KMS-11 (cell line): ENCODE results near the gene MRPS24.

ENCODE experiments used
- H2AFZ ChIP-seq: fragments of 200-600 bp; sonication (generic); 2 replicates; pipeline ENCODE4 v1.6.1; 2016; ENCODE audit warnings: antibody characterized with exemption, mixed run types, low read depth
- H3K27ac ChIP-seq: fragments of 200-600 bp; sonication (generic); 2 replicates; pipeline ENCODE4 v1.6.1; 2016; ENCODE audit warnings: mild to moderate bottlenecking, mixed run types
- H3K27me3 ChIP-seq: fragments of 200-600 bp; sonication (generic); 2 replicates; pipeline ENCODE4 v1.6.1; 2017; ENCODE audit warnings: mild to moderate bottlenecking, low read depth, mixed run types, moderate library complexity; ENCODE audit not compliant: insufficient read depth
- H3K36me3 ChIP-seq: fragments of 200-600 bp; sonication (generic); 2 replicates; pipeline ENCODE4 v1.6.1; 2017; ENCODE audit warnings: mild to moderate bottlenecking, mixed run types; ENCODE audit not compliant: insufficient read depth
- H3K4me1 ChIP-seq: fragments of 200-600 bp; sonication (generic); 2 replicates; pipeline ENCODE4 v1.6.1; 2016; ENCODE audit warnings: mild to moderate bottlenecking, low read depth, mixed run types; ENCODE audit not compliant: poor library complexity, severe bottlenecking
- H3K4me2 ChIP-seq: fragments of 200-600 bp; sonication (generic); 2 replicates; pipeline ENCODE4 v1.7.0; 2016; ENCODE audit warnings: mild to moderate bottlenecking, mixed run types
- H3K4me3 ChIP-seq: fragments of 200-600 bp; sonication (generic); IDR thresholded peaks from 2 replicates; pipeline ENCODE4 v1.6.1; 2017; ENCODE audit warnings: low read depth, low read length, mixed read lengths; ENCODE audit not compliant: insufficient read depth
- H3K79me2 ChIP-seq: fragments of 200-600 bp; sonication (generic); 2 replicates; pipeline ENCODE4 v1.6.1; 2016; ENCODE audit warnings: low read depth, mixed run types; ENCODE audit not compliant: insufficient read depth
- H3K9ac ChIP-seq: fragments of 200-600 bp; sonication (generic); 2 replicates; pipeline ENCODE4 v1.6.1; 2016; ENCODE audit warnings: mild to moderate bottlenecking, mixed run types
- H4K20me1 ChIP-seq: fragments of 200-600 bp; sonication (generic); 2 replicates; pipeline ENCODE4 v1.6.1; 2016; ENCODE audit warnings: mild to moderate bottlenecking, mixed run types; ENCODE audit not compliant: insufficient read depth
- CTCF ChIP-seq: fragments of 200-600 bp; sonication (generic); conservative IDR thresholded peaks from 2 replicates; pipeline ENCODE4 v1.6.1; 2017; ENCODE audit warnings: low read depth, mild to moderate bottlenecking, antibody characterized with exemption, low read length, moderate library complexity, mixed read lengths

Gene MRPS24

GRCh38 chr7:43895847-43896415 lies 26.6 kb upstream of the MRPS24 start:
- Histone ChIP-seq H3K27ac (no peak overlapping the region), H3K4me3 (no peak overlapping the region), H3K4me2 (no peak overlapping the region), H4K20me1 (no peaks in the 10 kb centered on the region), H2AFZ (no peak overlapping the region), H3K9ac (no peak overlapping the region), H3K36me3 (no peaks in the 10 kb centered on the region), H3K4me1 (peaks cover 12% of the 10 kb centered on the region), H3K79me2 (peaks cover 13% of the 10 kb centered on the region; the same call in 1 of the 2 replicates), H3K27me3 (no peaks in the 10 kb centered on the region)
- TF ChIP-seq CTCF = no peak

DNA sequence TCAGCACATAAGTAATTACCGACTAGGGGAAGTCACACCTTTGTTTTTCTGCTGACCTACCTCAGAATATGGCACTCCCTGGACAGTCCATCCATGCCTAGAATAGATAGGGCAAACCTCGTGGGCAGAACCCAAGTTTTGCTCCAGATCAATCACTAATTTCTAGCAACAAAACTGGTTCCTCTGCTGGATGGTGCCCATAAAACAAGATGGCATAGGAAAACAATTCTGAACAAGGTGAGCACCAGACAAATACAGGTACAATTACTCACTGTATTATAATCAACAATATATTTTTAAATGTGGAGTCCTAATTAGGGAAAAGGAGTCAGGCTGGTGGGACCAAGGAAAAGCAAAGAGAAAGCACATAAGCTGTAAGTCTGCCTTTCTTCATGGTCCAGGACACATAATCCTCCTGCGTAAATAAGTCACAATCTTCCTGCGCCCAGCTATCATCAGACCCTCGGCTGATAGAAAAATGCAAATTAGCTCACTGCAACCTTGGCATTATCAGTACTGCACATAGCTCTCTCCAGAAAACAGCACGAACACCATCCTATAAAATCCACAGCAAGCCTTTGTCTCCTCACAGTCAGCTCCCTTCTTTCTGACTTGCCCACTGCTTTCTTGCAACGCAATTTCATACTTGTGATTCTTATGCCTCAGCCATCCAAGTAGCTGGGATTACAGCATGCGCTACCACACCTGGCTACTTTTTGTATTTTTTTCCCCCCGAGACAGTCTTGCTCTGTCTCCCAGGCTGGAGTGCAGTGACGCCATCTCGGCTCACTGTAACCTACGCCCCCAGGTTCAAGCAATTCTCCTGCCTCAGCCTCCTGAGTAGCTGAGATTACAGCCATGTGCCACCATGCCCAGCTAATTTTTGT lies 22.0 kb upstream of the MRPS24 start:
- Histone ChIP-seq H3K36me3 (no peaks in the 10 kb centered on the region; the same call in 1 of the 2 replicates), H3K4me2 (no peak overlapping the region), H3K9ac (no peak overlapping the region), H3K27me3 (no peaks in the 10 kb centered on the region), H3K4me3 (no peak overlapping the region), H2AFZ (no peak overlapping the region), H3K4me1 (peaks cover 9% of the 10 kb centered on the region), H3K27ac (no peak overlapping the region), H3K79me2 (peaks cover 5% of the 10 kb centered on the region; the same call in 1 of the 2 replicates), H4K20me1 (no peaks in the 10 kb centered on the region)
- TF ChIP-seq CTCF = no peak

- H3K79me2 ChIP-seq = peaks cover 5% of the 10 kb centered on the region; the same call in 1 of the 2 replicates
- TF ChIP-seq CTCF = no peak
- H3K4me3 ChIP-seq = no peak overlapping the region
- H3K9ac ChIP-seq = no peak overlapping the region
- no peak overlapping the region for H3K4me2 ChIP-seq
- peaks cover 3% of the 10 kb centered on the region for H3K4me1 ChIP-seq
- H3K27ac ChIP-seq = no peak overlapping the region
- no peak overlapping the region for H2AFZ ChIP-seq
- H3K36me3 ChIP-seq = peaks cover 4% of the 10 kb centered on the region; the same call in 1 of the 2 replicates
- no peaks in the 10 kb centered on the region for H4K20me1 ChIP-seq
- H3K27me3 ChIP-seq = no peaks in the 10 kb centered on the region
Measured at GRCh38 chr7:43890468-43890867, 21.2 kb upstream of the MRPS24 start.

DNA sequence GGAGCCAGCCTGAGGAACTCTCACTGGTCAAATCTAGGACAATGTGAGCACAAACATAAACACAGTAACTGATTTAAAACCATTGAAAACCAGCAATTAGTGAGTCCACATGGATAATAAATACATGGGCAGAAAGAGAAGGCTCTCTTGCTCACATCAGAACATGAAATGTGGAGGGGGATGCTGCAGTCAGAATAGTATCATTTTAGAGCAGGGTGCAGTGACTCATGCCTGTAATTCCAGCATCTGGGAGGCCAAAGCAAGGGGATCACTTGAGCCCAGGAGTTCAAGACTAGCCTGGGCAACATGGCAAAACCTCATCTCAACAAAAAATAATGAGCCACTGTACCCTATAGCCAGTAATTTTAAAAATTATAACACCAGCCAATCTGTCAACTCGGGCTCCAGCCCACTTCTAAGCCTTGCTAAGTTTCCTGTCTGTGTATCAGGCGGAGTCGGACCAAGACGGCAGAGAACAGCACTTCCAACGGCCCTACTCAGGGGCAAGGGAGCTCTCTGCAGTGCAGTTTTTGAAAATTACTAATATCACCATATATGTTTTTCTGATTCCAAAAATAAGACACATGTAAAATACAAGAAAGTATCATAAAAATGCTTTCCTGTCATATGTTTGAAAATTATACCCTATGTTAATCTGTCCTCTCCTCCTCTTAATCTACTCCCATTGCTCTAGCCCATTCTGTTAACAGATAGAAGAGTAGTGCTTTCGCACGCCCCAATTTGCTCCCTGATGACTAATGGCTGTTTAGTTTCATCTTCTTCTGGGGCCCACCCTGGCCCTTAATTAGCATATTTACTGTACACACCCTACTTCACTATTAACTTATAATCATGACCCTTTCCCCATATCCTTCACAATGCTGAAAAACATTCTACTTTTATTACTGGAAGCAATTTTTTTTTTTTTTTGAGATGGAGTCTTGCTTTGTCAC lies 20.0 kb upstream of the MRPS24 start:
- no peaks in the 10 kb centered on the region for H4K20me1 ChIP-seq
- H3K9ac ChIP-seq = no peak overlapping the region
- peaks cover 3% of the 10 kb centered on the region for H3K4me1 ChIP-seq
- H2AFZ ChIP-seq = no peak overlapping the region
- H3K27ac ChIP-seq = no peak overlapping the region
- TF ChIP-seq CTCF = no peak
- peaks cover 4% of the 10 kb centered on the region; the same call in 1 of the 2 replicates for H3K36me3 ChIP-seq
- H3K27me3 ChIP-seq = no peaks in the 10 kb centered on the region
- H3K4me3 ChIP-seq = no peak overlapping the region
- H3K79me2 ChIP-seq = peaks cover 5% of the 10 kb centered on the region; the same call in 1 of the 2 replicates
- H3K4me2 ChIP-seq = no peak overlapping the region
